NOMO-1 treated with DMSO at 0.1 percent for 48 hours (cell line): ENCODE results near the gene ACSF3.

ENCODE experiments used
- DNase-seq: peaks from one replicate; lab custom pipeline; 2025; ENCODE audit not compliant: unreplicated experiment; lab: John Stamatoyannopoulos, UW

Gene ACSF3

GRCh38 chr16:89198417-89199240 is 105.0 kb downstream of the ACSF3 start:
- no peak for DNase-seq

GRCh38 chr16:89199241-89200123 is 105.8 kb downstream of the ACSF3 start:
- no peak for DNase-seq

- no peak for DNase-seq
These were observed 106.6 kb downstream of the ACSF3 start, which contains the start of gene SLC22A31 for GRCh38 chr16:89200124-89200849. Gene SLC22A31 (minus strand): TSS chr16:89200537. CDS start chr16:89200501, 36 bp downstream.

- no peak for DNase-seq
These were observed 107.3 kb downstream of the ACSF3 start for GRCh38 chr16:89200850-89201411.

GRCh38 chr16:89201439-89202377 is 108.1 kb downstream of the ACSF3 start:
- no peak for DNase-seq

GRCh38 chr16:89202422-89203215 is 109.0 kb downstream of the ACSF3 start:
- DNase-seq = no peak
